Endometrium (tissue), 2 donors: ENCODE results near the gene DCDC2C.
"Not testable (repeated sequence)": the region's sequence is repeated elsewhere in the genome, so short reads cannot be mapped to it uniquely, and the experiment has no call there.

ENCODE experiments used
- FAIRE-seq: peaks from 2 replicates; lab custom pipeline; 2012; peaks lifted over from hg19 to GRCh38; lab: Jason Lieb, UNC
- donor health status: control.
- donor health status: control.

The DCDC2C gene, protein sequence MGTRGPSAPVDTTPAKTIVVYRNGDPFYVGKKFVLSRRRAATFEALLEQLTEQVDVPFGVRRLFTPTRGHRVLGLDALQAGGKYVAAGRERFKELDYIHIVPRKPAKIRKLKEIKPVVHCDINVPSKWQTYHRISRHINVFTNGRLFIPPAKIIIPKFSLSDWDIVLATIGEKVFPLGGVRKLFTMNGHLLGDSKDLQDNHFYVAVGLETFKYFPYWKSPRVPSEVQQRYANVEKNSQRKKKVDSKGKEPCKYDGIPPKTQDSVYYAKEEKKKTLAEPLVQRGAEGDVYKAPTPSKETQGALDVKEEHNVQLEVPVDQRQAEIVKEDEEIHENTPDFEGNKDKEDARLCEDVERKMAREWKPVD

DNA sequence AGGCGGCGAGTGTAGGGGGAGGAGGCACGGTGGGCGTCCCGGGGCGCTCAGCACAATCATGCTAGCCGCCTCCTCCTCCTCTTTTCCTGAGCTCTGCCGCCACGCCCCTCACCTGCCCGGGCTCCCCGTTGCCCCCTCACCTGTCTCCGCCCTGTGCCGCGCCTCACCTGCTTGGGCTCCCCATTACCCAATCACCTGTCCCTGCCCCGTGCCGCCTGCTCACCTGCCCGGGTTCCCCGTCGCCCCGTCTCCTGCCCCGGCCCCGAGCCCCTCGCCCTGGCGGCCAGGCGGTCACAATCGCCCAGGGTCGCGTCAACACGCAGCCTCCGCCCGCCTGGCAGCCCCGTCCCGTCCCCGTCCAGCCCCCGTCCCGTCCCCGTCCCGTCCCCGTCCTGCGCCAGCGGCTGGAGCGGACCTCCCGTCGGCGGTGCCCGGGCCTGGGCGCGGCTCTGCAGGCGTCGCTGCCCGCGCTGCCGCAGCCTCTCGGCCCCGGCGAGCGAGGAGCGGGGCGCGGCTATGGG lies at the start of gene DCDC2C:
DCDC2C (plus strand) TSS at position 340 of the 521 bp plus-strand sequence; CDS start at position 517, 177 bp downstream.
- FAIRE-seq, result no peak

DNA sequence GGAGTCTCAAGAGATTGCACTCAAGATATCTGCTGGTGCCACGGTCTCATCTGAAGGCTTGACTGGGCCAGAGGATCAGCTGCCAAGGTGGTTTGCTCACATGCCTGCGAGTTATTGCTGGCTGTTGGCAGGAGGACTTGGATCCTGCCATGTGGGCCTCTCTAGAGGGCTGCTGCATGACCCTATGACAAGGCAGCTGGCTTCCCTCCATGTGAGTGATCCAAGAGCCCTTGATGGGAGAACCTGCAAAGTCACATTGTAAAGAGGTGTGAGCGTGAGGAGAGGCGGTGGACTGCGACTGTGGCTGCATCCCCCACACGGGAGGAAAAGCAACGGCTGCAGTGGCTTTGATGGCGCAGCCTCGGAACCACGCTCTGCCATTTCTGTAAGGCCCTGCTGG lies 49.4 kb upstream of the DCDC2C start:
- no peak for FAIRE-seq

DNA sequence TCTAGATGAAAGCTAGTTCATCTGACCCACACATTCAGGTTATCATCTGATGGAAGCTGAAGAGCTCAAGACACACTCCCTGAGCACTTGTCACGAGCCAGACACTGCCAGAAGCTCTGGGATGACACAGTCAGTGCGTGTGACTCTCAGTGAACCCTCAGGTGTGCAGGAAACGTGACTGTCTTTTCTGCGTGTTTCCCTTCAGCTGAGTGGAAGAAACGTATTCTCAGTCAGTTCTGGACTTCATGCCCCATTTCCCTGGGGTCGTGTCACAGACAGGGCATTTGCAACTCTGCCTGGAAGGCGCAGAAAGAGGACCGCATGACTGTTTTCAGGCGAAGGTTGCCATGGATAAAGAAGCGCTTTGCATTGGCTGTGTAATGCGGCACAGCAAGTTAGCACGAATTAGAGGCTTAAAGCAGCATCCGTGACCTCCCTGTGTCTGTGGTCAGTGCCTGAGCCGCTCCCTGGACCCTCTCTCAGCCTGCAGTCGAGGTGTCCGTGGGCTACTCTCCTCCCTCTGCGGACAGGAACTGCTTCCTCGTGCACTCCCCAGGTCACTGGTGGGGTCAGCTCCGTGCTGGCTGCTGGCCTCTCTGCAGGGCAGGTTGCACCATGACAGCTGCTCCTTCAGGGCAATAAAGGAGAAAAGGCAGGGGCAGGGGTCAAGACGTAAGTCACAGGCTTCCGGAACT lies 48.7 kb upstream of the DCDC2C start:
- FAIRE-seq, result no peak

DNA sequence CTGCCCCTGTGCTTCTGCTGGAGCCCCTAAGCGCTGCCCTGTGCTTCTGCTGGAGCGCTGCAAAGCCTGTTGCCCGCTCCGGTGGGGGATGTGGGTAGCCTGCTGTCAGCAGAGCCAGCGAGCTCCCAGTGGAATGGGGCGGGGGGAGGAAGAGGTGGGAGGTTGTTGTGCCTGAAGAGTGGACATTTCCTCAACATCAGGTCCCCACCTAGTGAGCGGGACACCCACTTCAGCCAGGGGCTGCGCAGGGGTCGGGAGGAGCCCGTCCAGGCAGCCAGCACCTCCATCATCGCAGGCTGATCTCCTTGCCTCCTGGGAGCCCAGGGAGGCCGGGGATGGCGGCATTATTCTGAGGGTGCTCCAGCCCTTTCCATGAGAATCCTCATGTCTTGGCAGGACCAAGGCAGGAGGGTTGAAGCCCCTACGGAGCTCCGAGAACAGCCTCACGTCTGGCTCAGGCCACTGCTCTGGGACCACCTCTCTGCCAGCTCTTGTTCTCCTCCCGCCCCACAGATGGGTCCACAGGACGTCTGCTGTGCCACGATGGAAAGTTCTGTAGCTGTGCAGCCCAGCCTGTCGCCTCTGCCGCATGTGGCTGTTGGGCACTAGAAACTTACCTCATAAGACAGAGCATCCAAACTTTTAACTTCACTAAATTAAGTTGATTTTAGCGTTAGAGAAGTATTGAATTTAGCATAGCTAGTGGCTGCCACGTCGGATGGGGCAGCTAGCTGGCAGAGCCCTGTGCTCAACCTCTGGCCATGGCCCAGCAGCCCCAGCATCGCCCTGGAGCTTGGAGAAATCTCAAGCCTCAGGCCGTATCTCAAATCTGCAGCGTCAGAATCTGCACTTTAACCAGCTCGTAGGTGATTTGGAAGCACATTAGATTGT lies 47.3 kb upstream of the DCDC2C start:
- FAIRE-seq, result no peak

DNA sequence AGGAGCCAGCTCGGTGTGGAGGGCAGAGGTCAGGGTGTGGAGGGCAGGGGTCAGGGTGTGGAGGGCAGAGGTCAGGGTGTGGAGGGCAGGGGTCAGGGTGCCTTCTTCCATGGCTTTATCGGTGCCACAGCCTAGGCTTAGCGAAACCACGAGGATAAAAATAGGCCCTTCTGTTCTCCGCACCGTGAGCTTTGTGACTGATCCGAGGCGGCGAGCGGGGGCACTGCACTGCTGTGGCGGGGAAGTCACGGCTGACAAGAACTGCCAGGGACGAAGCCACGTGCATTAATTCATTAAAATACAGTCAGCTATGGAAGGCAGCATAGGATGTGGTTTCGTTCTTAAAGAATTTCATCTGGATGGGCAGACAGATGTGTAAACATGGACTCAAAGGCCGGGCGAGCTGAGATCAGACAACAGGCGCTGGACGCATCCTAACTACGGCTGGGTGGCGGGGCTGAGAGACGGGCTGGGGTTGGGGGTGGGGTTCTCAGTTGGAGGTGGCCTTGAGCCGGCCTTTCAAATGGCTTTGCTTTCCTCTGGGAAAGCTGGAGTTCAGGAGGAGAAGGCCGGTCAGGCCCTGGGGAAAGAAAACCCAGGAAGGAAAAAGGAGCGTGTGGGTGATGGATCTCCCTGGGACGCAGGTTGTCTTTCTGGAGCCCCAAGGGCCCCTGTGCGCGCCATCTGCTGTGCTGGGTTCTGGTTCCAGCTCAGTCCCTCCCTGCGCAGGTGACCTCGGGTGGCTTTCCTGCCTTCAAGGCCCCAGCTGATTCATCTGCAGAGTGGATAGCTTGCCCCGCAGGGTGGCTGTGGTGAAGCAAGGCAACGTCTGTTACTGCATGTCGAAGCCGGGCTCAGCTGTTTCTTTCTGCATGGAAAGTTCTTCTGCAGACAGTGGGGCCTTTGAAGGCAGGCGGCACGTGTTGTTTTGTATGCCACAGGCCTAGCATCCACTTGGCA lies 46.3 kb upstream of the DCDC2C start:
- FAIRE-seq, result no peak

DNA sequence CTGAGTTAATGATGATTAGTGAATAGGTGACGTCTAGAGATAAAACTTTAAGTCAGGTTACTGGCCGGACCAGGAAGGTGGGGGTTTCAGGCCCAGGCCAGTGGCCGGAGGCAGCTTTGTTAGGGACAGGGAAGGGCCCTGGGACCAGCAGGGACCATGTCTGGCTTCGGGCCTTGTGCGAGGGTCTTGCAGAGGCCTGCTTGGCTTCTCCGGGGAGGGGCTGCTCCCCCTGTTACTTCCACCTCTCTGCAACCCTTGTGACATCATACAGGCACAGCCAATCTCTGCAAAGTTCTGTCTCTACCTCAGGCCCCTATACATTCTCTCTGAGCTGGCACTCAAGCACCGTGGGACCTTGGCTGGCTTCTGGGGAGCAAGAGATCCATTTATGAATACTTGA lies 45.5 kb upstream of the DCDC2C start, which contains the start of gene ALLC:
ALLC (plus strand) TSS at position 320 of the 400 bp plus-strand sequence. CDS start 12,958 bp downstream, outside the sequence.
- no peak for FAIRE-seq

DNA sequence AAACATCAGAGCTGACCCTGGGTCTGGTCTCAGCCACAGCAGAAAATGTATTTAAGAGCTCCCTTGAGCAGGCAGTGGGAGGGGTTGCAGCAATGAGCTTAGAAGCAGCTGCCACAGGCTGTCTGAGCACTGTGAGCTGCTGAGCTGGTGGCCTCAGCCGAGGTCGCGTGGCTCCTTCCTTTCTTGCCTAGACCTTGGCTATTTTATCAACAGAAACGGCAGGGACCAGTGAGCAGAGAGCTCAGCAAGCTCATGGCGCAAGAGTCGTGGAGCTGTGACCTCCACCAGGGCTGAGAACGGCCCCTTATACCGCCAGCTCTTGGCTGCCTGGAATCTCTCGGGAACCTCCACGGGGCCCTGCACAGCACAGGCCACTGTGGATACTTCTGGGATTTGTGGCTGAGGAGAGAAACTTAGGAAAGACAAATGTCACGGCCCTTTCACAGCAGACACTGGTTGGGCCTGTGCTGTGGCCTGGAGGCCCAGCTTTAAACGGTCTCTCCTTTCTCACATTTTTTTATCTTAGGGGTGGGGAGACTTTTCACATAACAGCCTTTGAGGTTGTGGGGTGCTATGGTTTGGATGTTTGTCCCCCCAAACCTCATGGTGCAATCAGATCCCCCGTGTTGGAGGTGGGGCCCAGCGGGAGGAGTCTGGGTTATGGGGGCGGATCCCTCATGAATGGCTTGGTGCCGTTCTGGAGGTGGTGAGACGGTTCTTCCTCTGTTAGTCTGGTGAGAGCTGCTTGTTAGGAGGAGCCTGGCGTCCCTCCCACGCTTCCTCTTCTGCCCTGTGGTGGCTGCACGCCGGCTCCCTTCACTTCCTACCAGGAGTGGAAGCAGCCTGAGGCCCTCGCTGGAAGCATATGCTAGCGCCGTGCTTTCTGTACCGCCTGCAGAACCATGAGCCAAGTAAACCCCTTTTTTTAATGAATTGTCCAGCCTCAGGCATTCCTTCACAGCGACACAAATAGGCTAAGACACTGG lies 43.6 kb upstream of the DCDC2C start:
- no peak for FAIRE-seq

DNA sequence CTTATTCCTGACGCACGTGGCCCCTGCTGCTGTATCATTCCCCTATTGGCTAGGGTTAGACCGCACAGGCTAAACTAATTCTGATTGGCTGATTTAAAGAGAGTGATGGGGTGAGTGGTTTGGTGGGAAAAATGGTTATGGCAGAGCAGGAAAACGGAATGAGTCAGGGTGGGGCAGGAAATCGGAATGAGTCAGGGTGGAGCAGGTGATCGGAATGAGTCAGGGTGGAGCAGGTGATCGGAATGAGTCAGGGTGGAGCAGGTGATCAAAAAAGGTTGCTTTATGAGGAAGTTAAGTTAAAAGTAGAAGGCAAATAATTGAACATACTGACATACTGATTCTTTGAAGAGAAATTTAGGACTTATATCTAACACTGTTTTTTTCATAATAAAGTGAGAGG lies 42.7 kb upstream of the DCDC2C start:
- not testable (repeated sequence) for FAIRE-seq

DNA sequence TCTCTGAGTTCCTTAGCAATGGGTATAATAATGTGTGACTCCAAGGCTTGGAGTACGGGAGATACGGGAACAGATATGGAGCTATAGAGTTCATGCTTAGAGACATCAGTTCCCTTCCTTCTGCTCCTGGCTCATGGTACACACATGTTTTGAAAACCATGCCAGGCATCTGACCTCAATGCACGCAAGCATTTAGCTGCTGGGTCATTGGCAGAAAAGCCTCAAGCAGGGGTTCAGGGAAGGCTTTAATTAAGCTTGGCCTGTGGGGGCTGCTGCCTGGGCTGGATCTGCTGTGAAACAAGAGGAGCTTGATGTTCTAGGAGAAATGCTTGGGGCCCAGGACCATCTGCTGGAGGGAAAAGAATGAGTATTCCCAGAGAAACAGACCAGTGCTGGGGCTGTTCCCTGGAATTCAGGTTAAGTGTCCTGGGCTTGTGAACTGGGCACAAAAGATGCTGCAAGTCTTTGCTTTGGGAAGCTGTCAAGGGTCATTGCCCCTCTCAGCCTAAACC lies 42.2 kb upstream of the DCDC2C start:
- no peak for FAIRE-seq

DNA sequence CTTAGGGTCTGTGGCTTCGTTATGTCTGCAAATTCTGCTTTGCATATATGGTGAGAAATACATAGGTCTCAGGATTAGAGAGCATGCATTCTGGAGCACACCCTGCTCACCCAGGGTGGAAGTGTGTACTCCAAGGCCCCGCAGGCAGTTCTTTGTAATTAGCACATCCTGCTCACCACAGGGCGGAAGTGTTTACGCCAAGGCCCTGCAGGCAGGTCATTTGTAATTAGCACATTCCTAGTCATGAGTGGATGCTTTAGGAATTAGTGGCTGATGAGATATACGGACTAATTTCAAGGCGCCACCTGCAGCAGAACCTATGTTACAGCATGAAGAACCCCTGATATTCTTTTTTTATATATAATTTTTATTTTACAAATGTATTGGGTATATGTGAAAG lies 41.1 kb upstream of the DCDC2C start:
- FAIRE-seq, result no peak

DNA sequence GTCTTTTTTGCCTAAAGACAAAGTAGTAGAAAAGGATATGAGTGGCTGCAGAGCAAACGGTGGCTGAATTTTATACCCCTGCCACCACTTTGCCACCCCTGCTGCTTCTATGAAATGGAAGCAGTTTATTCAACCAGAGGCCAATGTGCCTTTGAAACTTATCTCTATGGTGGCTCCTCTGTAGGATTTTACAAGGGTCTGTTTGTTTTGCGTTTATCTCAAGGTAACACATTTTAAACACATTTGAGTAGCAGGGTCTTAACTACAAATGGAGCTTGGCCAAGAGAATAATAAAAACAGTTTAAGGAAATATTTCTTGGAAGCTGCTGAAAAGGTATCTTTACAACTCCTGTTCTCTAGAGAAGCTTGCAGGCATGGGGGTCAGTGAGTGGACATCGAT lies 39.3 kb upstream of the DCDC2C start:
- no peak for FAIRE-seq

DNA sequence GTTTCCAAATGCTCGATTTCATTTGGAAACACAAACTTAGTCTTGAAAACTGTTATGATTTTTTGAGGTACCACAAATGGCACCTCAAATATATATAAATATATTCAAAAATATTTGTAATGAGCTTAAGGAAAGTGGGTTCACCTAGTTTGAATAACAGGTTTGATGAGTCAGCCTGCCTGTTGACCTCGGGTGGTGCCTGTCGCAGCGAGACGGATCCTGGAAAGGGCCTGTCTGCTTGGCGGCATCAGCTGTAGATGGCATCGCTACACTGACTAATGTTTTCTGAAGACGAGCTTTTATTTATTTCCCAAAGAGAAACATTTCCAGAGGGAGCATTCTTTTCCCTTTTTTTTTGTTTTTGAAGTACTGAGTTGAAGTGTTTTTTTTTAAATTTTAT lies 38.5 kb upstream of the DCDC2C start:
- FAIRE-seq, result no peak

DNA sequence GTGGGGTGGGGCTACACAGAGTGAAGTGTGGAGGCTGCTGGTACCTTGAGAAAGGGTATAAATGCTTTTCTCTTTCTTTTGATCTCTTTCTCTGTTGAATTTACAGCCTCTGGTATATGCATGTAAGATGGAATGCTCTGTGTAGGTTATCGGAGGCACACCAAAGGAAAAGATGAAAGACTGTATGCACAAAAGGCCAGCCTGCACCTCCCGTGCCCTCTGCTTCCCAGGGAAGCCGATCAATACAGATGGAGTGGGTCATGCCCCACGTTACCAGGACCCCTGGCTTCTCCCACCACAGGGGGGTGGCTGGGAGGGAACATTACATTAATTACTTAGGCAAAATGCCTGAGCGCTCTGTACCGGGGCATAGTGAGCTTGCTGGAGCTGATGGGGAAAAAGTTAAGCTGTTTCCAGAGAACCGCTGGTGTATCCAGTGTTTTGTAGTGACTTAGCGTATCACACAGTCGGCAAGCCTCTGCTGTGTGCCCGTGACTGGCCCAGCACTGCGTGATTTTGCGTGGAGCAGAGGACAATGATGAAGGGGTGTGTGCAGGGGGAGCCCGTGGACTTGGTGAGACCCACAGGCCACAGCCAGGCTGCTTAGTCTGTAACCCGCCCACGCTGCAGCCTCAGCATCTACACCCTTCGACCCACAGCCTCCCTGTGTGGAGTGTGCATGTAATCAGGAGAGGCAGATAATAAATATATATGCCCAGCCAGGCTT lies 37.3 kb upstream of the DCDC2C start:
- FAIRE-seq, result no peak

DNA sequence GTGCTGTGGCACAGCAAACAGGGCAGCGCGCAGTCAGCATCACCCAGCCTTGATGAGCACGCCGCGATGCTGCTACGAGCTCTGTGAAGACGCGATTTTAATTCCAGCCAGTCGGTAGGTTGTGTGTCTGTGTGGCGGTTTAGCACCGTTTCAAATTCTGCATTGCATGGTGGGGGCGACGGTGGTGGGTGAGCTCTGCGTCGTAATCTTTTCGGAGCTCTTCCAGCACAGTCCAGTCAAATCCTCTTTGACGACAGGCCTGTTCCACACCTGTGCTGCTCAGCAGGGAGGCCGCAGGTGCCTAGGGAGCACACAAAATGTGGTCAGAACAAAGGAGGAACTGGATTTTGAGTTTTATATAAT lies 36.8 kb upstream of the DCDC2C start:
- no peak for FAIRE-seq

DNA sequence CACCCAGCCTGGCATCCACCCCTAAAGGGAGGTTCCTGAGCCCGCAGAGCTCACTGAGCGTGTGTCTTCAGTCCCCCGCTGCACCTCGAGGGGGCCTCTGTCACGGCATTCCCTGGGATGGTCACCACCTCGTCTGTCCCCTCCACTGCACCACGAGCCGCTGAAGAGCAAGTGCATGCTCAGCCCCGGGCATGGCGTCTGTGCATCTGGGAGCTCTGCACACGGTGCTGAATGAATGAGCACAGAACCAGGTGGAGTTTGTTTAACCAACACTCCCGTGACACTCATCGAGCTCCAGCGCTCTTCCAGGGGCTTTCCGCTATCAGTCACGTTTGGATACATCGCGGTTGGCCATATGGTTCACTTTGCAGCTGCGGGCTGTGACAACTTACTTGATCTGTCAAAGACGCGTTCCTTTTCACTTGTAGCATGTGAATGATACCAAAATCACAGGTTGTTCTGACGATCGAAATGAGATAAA lies 36.2 kb upstream of the DCDC2C start:
- no peak for FAIRE-seq

DNA sequence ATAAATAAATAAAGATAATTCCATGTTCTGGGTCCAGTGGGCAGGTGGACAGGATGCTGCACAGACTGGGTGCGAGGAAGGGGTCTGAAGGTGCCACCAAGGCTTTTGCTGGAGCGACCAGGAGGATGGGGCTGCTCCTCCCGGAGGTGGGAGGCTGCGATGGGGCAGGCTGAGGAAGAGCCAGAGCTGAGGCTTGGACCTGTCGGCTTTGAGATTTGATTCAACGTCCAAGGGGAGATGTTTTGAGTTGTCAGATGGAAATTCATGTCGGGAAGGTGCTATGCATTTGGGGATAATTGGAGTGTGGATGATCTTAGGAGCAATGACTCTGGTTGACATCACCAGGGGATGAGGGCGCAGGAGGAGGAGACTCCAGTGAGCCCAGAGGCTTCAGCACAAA lies 33.7 kb upstream of the DCDC2C start:
- FAIRE-seq, result no peak

DNA sequence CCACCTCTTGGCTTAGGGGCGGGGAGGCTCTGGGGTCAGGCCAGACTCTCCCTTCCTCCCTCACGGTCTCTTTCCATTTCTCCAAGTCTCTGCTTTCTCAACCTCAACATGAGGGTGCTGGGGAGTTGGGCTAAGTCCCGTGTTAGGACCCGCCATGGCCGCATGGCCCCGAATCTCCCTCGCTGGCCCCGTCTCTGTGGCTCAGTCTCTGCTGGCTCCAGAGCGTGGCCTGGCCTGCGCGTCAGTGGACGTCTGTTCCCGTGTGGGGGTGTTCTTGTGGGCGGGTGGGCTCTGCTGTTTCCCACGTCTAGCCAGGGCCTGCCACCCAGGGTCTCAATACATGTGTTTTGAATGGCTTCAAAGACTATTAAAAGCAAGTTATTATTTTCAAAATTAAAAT lies 33.0 kb upstream of the DCDC2C start:
- FAIRE-seq, result no peak

DNA sequence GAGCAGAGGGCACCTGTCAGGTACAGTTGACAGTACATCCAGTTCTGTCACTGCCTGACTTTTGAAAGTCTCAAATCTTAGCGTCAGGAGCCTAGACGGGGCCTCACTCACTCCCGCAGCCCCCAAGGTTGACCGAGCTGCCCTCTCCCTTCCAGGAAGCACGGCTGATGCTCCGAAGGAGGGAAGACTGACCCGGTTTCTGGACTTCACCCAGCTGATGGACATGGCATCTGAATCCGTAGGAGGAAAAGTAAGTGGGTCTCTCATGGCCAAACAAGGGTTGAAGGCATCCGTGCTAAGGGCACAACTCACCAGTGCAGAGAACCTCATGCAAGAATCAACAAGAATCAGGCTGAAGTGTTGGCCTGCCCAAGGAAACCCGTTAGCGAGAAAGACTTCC lies 32.4 kb upstream of the DCDC2C start:
- FAIRE-seq, result no peak
